GM19395 (cell line): ENCODE data around the gene KRT33B.
"Not testable (repeated sequence)": the region's sequence is repeated elsewhere in the genome, so short reads cannot be mapped to it uniquely, and the experiment has no call there.

Source experiments
- ATAC-seq: cut with Tn5 transposase; IDR thresholded peaks from one replicate; pipeline ENCODE4 v1.9.1; 2021; ENCODE audit warnings: mild to moderate bottlenecking, moderate library complexity; ENCODE audit not compliant: unreplicated experiment

The KRT33B gene

DNA sequence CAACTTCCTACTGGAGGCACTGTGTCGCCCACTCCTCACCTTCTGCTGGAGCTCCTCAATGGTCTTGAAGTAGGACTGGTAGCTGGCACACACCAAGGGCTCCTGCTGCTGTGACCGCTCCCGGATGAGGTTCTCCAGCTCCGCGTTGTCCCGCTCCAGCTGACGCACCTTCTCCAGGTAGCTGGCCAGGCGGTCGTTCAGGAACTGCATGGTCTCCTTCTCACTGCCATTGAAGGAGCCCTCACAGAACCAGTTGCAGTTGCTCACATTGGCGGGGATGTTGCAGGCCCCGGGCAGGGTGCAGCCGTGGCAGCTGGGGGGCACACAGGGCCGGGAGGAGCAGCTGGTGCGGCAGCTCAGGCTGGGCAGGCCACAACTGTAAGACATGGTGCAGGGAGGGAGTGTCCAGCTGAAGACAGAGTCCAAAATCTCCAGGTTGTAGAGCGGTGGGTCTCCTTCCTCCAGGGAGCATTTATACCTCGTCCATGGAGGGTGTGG, 19.2 kb downstream of the KRT33B start, which contains the start of gene KRT33A:
Gene KRT33A, minus strand, starts transcription at position 448 of the 498 bp plus-strand sequence. Its CDS starts 61 bp downstream, at position 387.
- ATAC-seq = not testable (repeated sequence)

DNA sequence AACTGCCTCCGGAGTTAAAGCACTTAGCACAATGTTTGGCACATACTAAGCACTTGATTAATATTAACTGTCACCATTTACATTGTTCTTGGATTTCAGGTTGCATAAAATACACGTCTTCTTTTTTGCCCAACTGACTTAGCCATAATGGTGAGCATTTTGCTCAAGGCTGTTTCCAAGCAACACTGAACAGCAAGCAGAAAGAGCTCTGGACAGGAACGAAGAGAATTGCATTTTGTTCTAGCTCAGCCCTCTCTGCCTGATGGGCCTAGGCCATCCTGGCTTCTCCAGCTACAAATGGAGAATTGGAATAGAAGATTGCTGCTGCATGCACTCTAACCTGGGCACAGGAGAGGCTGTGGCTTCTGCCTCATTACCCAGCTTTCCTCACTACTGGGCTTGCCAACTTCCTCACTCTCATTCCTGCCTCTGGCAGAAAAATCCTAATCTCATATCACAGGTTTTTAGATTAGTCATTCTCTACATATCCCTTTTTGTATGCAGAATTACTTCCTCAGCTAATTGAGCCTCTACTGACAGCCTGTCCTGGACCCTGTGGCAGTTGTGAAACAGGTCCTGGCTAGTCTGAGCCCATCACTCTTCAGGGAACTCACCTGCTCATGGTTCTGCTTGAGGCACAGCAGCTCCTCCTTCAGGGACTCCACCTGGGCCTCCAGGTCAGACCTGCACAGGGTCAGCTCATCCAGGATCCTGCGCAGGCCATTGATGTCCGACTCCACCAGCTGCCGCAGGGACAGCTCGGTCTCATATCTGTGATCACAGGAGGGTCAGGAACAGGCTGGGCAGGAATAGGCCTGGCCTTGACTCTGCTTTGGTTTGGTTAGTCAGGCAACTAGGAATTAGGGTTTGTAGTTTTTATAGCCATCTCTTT, 21.5 kb downstream of the KRT33B start:
- ATAC-seq = no peak

DNA sequence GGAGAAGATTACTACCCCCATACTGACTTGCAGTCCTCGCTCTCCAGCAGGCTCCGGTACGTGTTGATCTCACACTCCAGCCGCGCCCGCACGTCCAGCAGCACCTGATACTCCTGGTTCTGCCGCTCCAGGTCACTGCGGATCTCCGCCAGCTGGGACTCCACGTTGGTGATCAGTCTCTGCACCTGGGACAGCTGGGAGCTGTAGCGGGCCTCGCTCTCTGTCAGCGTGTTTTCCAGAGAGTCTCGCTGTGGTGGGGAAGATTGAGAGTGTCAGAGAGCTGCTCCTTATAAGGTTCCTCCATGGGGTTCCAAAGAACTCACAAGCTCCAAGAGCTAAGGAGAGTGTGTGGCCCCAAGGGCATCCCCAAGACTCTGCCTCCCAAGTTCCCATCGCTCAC, 23.2 kb downstream of the KRT33B start:
- ATAC-seq = not testable (repeated sequence)

DNA sequence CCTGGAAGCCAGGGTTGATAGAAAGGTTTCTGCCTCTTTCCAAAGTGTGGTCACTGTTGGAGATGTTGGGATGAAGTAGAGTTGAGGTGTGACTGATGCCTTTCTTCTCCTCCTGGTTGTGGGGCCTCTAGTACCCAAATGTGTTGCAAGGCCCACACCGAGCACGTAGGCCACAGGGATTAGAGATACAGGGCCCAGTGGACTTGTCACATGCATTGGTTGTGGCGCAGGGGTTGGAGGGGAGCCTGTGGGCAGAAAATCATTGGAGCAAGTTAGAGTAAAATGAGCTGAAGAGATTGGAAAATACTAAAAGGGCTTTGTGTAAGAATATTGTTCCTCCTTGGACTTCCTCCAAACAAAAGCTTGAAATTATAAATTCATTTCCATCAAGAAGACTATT, 23.6 kb downstream of the KRT33B start:
- ATAC-seq = no peak

DNA sequence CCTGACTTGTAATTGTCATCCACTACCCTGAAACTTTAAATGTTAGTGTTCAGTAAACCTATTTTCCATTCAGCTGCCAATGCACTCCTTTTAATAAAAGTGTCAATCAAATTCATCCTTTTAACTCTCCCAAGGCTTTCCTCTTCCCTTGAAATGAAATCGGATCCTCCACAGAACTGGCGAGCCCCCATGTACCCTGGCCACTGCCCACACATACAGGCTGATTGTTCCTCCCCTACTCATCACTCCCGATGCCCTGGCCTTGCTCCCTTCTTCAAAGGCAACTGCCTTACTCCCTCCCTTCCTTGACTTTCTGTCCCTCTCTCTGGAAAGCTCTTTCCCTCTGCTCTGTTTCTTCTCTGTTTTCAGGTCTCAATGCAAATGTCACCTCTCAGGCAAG, 26.6 kb downstream of the KRT33B start:
- ATAC-seq = no peak

DNA sequence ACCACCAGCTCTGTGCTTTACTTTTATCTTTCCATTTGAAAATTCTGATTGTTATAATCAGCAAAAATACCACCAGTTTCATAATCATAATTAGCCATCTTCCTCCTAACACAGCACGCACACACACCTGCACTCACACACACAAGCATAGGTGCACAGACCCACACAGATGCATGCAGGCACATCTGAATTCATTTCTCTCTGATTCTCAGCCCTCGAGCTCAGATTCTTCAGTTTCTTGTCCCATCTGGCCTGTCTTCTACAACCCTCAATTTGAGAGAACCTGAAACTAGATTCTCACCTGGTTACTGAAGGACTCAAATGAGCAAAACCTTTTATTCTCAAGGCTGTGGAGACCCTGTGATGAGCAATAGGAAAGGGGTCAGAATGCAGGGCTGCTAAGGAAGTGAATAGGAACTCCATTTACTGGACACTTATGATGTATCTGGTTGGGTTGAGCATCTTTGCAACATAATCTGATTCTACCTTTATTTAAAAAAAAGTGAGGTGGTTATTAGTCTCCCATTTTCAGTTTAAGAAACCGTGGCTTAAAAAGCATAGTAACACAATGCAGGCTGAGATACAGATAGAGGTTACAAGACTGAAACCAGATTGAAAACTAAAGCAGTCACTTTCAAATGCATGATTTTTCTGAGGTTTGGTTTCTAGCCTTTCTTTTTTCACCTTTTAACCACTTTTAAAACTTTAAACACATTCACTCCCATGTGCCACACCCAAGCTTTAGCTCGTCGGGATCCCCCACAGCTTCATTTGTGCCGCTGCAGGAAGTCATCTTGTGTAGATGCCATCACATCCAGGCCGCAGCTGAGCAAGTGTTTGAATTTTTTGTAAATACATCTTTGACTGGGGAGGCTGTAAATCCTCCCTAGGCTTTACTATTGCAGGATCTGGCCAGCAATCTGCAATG, 28.4 kb downstream of the KRT33B start:
- peak; percentile 48 for ATAC-seq

DNA sequence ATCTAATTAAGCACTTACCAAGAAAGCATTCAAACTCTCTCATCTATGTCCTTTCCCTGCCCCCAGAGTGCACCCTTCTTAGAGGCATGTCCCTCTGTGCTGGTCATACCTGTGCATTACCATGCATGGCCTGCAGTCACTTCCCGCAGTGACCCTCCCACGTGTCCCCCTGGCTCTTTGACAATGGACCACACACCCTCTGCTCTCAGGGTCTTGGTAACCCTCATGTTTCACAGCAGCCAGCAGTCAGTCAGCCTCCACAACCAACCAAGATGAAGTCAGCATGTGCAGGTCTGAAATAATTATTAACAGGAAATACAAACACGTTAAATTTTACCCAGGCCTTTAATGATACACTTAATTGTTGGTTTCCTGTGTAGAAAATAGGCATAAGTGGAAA, 29.1 kb downstream of the KRT33B start:
- no peak for ATAC-seq

DNA sequence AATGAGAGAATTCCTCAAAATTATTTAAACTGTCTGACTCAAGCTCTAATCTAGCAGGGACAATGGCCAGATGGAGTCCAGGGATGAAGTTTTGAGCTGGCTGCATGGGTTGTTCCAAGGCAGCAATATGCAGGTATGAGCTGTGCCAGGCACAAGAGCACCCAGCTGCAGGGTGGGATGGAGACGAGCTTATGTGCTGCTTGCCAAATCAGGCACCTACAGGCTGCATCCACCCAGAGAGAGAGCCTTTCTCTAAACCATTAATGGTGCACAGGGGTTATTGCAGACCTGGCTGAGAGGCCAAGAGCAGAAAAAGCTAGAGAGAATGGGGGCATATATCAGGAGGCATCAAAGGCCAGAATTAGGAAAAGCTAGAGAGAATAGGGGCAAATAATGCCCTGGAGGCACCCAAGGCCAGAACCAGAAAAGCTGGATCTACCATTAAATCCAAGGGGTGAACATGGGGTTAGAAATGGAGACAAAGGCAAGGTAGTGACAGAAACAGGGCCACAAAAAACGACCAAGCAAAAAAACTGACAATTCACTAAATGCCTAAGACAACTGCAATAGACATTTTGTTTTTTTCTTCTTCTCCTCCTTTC, 29.9 kb downstream of the KRT33B start:
- no peak for ATAC-seq

DNA sequence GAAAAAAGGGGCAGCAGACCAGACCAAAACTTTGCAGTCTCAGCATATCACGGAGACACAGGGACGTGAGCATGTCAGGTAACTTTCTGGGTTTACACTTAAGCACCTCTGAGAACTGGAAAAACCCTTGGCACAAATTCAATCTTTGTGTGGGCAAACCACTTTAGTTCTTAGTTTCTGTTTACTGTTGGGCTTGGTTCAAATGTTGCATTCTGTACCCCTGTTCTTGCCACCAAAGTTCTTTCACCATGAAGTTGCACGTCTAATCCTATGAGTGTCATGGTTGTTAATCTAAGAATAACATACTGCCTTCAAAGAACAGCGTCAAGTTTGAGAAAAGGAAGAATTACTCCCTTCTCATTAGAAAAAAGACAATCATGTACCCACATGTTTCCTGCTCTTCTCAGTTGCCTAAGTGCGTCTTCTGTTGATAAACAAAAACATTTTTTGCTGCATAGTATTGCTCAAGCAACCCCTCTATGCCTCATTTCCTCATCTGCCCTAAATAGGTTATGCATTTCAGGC, 30.6 kb downstream of the KRT33B start:
- ATAC-seq = no peak

DNA sequence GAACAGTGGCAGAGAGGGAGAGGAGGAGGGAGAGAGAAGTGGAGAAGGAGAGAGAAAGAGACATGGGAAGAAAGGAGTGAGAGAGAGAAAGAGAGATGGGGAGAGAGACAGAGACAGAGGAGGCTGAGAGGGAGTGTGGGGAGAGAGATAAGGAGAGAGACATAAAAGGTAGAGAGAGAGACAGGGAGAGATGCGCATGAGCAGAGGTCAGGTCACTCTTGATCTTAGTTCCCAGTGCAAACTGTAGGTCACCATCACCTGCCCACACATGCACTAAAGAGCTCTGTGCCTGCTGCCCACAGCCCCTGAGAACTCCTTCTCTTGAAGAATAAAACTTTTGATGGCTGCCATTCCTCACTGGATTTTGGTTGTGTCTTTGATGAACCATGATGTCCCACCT, 33.9 kb downstream of the KRT33B start:
- ATAC-seq = no peak

DNA sequence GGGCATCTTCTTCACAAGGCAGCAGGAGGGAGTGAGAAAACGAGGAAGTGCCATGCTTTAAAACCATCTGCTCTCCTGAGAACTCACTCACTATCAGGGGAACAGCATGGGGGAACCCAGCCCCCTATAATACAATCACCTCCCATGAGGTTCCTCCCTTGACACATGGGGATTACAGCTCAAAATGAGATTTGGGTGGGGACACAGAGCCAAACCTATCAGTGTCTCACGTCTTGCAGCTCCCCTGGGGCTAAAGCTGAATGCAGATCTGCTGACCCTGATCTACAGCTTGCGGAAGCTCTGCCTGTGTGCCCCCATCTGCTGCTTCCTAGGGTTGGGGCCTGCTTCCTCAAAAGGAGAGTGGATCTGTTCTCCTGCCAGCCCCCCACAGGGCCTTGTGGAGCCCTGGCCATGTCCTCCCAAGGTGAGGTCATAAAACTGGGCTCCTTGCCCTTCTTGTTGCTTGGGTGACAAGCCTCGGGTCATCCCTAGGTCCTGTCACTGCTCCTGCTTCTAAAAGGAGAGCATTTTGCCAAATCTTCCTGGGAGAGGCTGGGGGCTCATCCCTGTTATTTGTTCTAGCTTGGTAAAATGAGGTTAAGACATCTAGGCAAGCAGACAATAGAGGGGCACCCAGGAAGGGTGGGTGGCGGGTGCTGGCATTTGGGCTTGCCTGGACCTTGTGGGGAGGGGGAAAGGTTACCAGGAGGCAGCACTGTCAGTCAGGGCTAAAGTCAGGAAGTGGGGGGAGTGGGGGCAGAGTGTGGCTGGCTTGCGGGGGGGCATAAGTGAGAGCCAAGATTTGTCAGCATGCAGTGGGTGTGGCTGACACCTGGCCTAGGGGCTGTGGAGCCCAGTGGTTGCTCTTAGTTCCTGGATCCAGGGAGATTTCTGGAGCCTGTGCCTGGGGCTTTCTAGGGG, 35.0 kb downstream of the KRT33B start:
- no peak for ATAC-seq

DNA sequence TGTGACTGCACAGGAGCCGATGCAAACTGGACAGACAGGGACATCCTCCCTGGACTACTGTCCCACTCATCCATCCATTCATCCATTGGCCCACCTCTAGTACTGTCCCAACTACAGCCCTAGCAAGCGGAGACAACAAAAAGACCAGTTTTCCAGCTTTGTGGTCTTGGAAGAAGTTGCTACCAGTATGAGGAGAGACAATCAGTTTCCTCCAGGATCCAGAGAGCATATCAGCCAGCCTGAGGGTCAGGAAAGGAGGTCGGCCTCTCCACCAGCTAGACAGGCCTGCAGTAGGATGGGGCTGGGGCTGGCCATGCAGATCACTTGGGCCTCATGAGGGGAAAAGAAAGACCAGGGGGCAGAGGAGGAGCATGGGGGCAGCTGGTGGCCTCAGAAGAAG, 35.8 kb downstream of the KRT33B start:
- ATAC-seq = no peak

DNA sequence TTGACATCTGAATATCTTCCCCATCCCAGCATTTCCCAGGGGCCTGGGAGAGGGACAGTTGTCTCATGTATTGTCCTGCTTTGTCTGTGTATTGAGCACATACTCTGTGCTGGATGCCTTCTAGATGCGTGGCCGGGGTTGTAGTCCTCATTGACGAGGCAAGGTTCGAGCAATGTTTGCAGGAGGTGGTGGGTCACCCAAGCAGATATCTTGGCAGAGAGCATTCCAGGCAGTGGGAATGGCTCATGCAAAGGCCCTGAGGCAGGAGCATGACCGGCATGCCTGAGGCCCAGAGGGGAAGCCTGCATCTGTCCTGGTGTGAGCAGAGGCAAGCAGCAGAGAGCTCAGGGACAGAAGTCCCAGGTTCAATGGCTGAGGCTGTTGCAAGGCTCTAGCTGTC, 36.5 kb downstream of the KRT33B start:
- ATAC-seq = no peak

DNA sequence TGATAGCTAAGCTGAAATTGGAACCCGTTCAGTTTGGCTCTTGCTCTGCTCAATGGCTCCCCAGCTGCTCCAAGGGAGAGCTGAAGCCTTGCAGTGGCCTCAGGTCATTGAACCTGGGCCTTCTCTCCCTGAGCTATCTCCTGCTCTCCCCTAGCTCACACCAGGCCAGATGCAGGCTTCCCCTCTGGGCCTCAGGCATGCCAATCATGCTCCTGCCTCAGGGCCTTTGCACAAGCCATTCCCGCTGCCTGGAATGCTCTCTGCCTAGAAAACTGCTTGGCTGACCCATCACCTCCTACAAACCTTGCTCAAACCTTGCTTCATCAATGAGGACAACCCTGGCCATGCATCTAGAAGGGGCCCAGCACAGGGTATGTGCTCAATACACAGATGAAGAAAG, 37.4 kb downstream of the KRT33B start:
- no peak for ATAC-seq

DNA sequence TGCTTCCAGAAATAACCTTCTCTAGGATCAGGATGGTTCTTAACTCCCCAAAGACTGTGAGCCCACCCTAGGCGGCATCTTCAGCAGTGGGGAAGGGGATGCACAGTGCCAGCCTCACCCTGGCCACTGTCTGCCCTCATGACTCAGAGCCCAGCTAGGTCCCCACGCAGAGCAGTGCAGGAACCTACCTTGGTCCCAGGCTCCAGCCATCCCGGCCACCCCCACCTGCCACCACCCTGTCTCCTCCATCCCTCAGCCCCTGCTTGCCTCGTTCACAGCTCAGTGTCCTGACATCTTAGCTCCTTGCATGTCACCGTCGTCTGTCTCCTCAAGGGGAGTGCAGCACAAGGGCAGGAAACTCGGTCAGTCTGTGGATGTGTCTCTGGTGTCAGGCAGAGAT, 38.0 kb downstream of the KRT33B start:
- no peak for ATAC-seq

DNA sequence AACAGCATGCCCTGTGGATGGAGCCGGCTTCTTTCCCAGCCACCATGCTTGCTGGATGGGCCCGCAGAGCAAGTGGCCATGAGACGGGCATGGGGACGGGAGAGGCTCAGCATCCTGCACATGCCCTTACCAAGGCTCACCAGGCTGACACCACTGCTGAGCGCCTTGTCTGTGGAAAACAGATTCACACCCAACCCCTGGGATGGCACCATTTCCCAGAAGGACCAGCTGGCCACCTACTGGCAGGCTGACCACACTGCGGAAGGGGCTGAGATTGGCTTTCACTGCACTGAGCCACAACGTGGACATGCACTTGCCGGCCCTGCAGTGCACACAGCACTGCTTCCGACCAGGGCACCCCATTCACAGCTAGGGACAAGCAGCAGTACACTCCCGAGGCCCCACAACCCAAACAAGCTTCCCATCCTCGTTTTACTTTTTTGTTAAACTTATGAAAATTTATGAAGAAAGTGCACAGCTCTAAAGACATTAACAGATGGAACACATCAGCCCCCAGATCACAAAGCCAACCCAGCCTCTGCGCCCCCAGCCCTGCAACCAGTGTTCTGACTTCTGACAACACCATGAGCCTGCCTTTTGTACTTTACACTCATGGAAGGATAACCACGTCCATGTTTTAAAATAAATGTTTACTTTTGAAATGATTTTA, 40.2 kb downstream of the KRT33B start:
- no peak for ATAC-seq

DNA sequence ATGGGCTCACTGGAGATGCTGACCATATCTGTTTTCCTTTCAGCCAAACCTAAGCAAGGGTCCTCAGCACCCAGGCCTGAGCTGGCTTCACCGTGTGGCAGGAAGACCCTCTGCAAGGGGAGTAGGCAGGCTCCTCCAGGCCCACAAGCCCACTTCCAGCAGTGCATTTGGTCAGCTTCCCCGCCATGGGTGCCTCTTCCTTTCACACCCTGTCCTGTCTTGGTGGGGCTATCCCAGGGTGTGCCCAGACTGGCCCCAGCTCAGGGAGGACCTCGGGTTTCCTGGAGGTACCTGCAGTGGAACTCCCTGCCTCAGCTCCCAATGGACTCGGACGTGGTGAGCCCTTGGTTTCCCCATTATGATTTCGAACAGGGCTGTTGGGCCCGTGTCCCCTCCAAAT, 41.4 kb downstream of the KRT33B start:
- ATAC-seq = no peak

DNA sequence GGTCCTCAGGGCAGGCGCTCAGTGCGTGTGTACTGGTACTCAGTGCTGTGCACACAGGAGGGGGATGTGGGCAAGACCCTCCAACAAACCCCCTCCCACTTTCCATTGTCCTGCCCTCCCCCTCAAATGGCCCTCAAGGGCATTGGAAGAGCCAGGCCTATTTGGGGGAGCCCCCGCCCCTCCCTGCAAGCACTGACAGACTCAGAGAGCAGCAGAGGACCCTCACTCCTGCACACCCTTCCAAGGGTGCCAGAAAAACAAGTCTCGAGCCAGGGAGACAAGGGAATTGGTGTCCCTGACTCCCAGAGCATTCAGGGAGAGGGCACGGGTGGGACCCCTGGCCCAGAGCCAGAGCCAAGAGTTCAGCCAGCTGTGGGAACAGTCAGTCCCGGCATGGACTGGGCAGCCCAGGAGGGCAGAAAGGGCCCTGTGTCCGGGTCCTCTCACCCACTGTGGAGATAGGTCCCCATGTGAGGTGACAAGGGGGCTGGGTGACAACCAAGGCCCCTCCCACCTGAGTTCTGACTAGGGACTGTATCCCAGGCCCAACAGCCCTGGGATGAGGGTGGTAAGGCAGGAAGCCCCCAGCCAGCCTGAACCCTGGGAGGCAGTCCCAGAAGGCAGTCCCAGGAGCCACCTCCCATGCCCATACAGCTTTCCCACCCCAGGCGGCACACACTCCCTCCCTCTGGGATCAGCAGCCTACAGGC, 42.0 kb downstream of the KRT33B start:
- ATAC-seq = no peak
